Mesendoderm (in vitro differentiated cells): ENCODE data around the gene NASP.
"Not testable (repeated sequence)": the region's sequence is repeated elsewhere in the genome, so short reads cannot be mapped to it uniquely, and the experiment has no call there.

ENCODE experiments used
- DNase-seq: peaks from one replicate; pipeline ENCODE4 v3.0.0; 2013
- H2AK5ac ChIP-seq: 2 replicates; pipeline ENCODE4 v1.6.1; 2013; ENCODE audit warnings: low read length, inconsistent platforms
- H2BK120ac ChIP-seq: 2 replicates; pipeline ENCODE4 v1.6.1; 2013; ENCODE audit warnings: low read depth, mild to moderate bottlenecking, low read length, moderate library complexity, mixed read lengths
- H2BK15ac ChIP-seq: replicated peaks from 2 replicates; pipeline ENCODE4 v1.6.1; 2013; ENCODE audit warnings: low read depth, mild to moderate bottlenecking, moderate library complexity
- H2BK5ac ChIP-seq: 2 replicates; pipeline ENCODE4 v1.6.1; 2013; ENCODE audit warnings: low read length, inconsistent platforms
- H3K18ac ChIP-seq: 2 replicates; pipeline ENCODE4 v1.6.1; 2013; ENCODE audit warnings: mild to moderate bottlenecking, low read length, mixed read lengths
- H3K23ac ChIP-seq: one replicate; pipeline ENCODE4 v1.6.1; 2013; ENCODE audit warnings: low read length
- H3K27ac ChIP-seq: 2 replicates; pipeline ENCODE4 v1.5.1; 2013; ENCODE audit warnings: low read depth, mild to moderate bottlenecking, inconsistent platforms, low read length, moderate library complexity
- H3K27me3 ChIP-seq: 2 replicates; pipeline ENCODE4 v1.6.1; 2013; ENCODE audit warnings: low read length, control low read depth, mild to moderate bottlenecking, inconsistent platforms; ENCODE audit not compliant: insufficient read depth, poor library complexity
- H3K36me3 ChIP-seq: 2 replicates; pipeline ENCODE4 v1.6.1; 2013; ENCODE audit warnings: low read length, inconsistent platforms; ENCODE audit not compliant: control insufficient read depth, insufficient read depth
- H3K4ac ChIP-seq: one replicate; pipeline ENCODE4 v1.6.1; 2013; ENCODE audit warnings: low read depth, mild to moderate bottlenecking, low read length, moderate library complexity
- H3K4me1 ChIP-seq: 2 replicates; pipeline ENCODE4 v1.6.1; 2013; ENCODE audit warnings: low read depth, low read length, inconsistent platforms; ENCODE audit not compliant: control insufficient read depth
- H3K4me2 ChIP-seq: 2 replicates; pipeline ENCODE4 v1.6.1; 2013; ENCODE audit warnings: low read length
- H3K4me3 ChIP-seq: 2 replicates; pipeline ENCODE4 v1.5.1; 2013; ENCODE audit warnings: mild to moderate bottlenecking, low read length
- H3K56ac ChIP-seq: one replicate; pipeline ENCODE4 v1.6.1; 2013; ENCODE audit warnings: low read length
- H3K79me1 ChIP-seq: 2 replicates; pipeline ENCODE4 v1.6.1; 2013; ENCODE audit warnings: low read length, inconsistent platforms
- H3K79me2 ChIP-seq: 2 replicates; pipeline ENCODE4 v1.6.1; 2013; ENCODE audit warnings: mild to moderate bottlenecking, low read length; ENCODE audit not compliant: control insufficient read depth, insufficient read depth
- H3K9ac ChIP-seq: 2 replicates; pipeline ENCODE4 v1.6.1; 2013; ENCODE audit warnings: low read length, inconsistent platforms
- H4K5ac ChIP-seq: one replicate; pipeline ENCODE4 v1.6.1; 2013; ENCODE audit warnings: low read length
- H4K8ac ChIP-seq: one replicate; pipeline ENCODE4 v1.6.1; 2013; ENCODE audit warnings: low read depth, mild to moderate bottlenecking, control low read depth, low read length, moderate library complexity
- WGBS: extraction: QIAGEN DNeasy Blood & Tissue Kit; methylation state at CpG from one replicate; pipeline ENCODE4 v1.1.7; 2013; ENCODE audit warnings: low lambda C conversion rate, missing lambda C conversion rate; ENCODE audit not compliant: insufficient coverage; ENCODE audit errors: extremely low coverage; 5-methylcytosine and 5-hydroxymethylcytosine counted together

The NASP gene

DNA sequence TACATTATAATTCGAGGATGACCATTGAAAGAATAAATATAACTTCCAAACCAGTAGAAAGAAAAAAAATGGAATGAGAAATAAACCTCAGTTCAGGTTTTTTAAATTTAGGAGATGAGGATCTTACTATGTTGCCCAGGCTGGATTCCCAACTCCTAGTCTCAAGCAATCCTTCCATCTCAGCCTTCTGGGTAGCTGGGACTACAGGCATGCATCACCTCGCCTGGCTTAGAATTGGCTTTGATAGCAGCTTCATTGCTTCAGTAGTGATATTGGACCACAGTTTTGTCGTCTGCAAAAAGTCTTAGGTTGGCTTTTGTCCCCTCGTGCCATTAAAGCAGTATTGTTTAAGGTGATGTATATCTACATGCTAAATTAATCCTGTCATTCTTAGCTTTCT is 2.9 kb downstream of the NASP start:
- no peaks in the 10 kb centered on the region for H3K27me3 ChIP-seq
- no peak overlapping the region for H3K18ac ChIP-seq
- H3K23ac ChIP-seq: no peak overlapping the region
- no peak overlapping the region for H3K27ac ChIP-seq
- no peak overlapping the region for H4K5ac ChIP-seq
- H3K4ac ChIP-seq: no peak overlapping the region
- no peaks in the 10 kb centered on the region for H3K4me1 ChIP-seq
- no peak for DNase-seq
- H3K9ac ChIP-seq: no peak overlapping the region
- H4K8ac ChIP-seq: no peak overlapping the region
- no peak overlapping the region for H3K56ac ChIP-seq
- no peak overlapping the region for H2BK5ac ChIP-seq
- peaks cover 71% of the 10 kb centered on the region for H3K79me2 ChIP-seq
- H3K79me1 ChIP-seq: no peaks in the 10 kb centered on the region
- H2BK120ac ChIP-seq: no peak overlapping the region
- no peak overlapping the region for H3K4me2 ChIP-seq
- no peak overlapping the region for H2BK15ac ChIP-seq
- H3K4me3 ChIP-seq: no peak overlapping the region
- WGBS: no CpG with 5 or more reads among the region's 4 CpGs
- no peak overlapping the region for H2AK5ac ChIP-seq
- no peaks in the 10 kb centered on the region for H3K36me3 ChIP-seq

DNA sequence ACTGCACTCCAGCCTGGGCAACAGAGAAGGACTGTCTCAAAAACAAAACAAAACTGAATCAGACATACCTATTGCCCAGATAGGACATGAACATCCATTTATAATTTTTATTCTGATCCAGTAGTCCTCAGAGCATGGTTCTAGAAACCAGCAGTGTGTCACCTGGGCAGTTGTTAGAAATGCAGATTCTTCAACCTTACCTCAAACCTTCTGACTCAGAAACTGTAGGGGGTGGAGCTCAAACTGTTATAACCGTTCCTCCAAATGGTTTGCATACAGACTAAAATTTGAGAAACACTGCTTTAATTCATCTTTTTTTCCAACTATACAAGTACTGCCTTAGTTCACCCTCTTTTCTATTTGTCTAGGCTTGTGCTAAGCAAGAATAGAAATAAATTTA is 6.0 kb downstream of the NASP start:
- no peak overlapping the region for H3K56ac ChIP-seq
- H3K4ac ChIP-seq: no peak overlapping the region
- WGBS: no CpG with 5 or more reads among the region's 1 CpG
- H3K23ac ChIP-seq: no peak overlapping the region
- H3K79me1 ChIP-seq: no peaks in the 10 kb centered on the region
- H2BK5ac ChIP-seq: no peak overlapping the region
- no peaks in the 10 kb centered on the region for H3K4me1 ChIP-seq
- H2BK120ac ChIP-seq: no peak overlapping the region
- no peak overlapping the region for H4K8ac ChIP-seq
- no peak overlapping the region for H4K5ac ChIP-seq
- no peak overlapping the region for H3K18ac ChIP-seq
- no peaks in the 10 kb centered on the region for H3K27me3 ChIP-seq
- H3K9ac ChIP-seq: no peak overlapping the region
- H2BK15ac ChIP-seq: no peak overlapping the region
- no peak overlapping the region for H3K4me2 ChIP-seq
- DNase-seq: no peak
- no peak overlapping the region for H3K27ac ChIP-seq
- peaks cover 86% of the 10 kb centered on the region for H3K79me2 ChIP-seq
- H3K36me3 ChIP-seq: peaks cover 7% of the 10 kb centered on the region
- H3K4me3 ChIP-seq: no peak overlapping the region
- H2AK5ac ChIP-seq: no peak overlapping the region

DNA sequence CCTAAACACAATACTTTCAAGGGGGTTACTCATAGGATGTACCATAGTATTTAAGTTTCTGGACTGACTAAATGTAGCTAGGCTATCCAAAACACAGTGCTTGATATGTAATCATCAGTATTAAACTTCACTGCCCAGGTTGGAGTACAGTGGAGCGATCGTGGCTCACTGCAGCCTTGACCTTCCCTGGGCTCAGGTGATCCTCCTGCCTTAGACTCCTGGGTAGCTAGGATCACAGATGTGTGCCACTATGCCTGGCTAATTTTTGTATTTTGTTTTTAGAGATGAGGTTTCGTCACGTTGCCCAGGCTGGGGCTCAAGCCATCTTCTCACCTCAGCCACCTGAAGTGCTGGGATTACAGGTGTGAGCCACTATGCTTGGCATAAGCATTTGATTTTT is 10.6 kb downstream of the NASP start:
- H4K8ac ChIP-seq: no peak overlapping the region
- peaks cover 78% of the 10 kb centered on the region for H3K79me2 ChIP-seq
- no peak overlapping the region for H2AK5ac ChIP-seq
- no peak overlapping the region for H2BK5ac ChIP-seq
- DNase-seq: no peak
- no peak overlapping the region for H3K4me3 ChIP-seq
- peaks cover 10% of the 10 kb centered on the region for H3K36me3 ChIP-seq
- H3K27me3 ChIP-seq: no peaks in the 10 kb centered on the region
- no peak overlapping the region for H3K4me2 ChIP-seq
- H2BK15ac ChIP-seq: no peak overlapping the region
- no peak overlapping the region for H3K9ac ChIP-seq
- H3K23ac ChIP-seq: no peak overlapping the region
- H2BK120ac ChIP-seq: no peak overlapping the region
- no peak overlapping the region for H3K18ac ChIP-seq
- H3K4ac ChIP-seq: no peak overlapping the region
- no CpG with 5 or more reads among the region's 4 CpGs for WGBS
- no peak overlapping the region for H3K27ac ChIP-seq
- no peak overlapping the region for H4K5ac ChIP-seq
- H3K4me1 ChIP-seq: no peaks in the 10 kb centered on the region
- H3K79me1 ChIP-seq: peaks cover 2% of the 10 kb centered on the region
- no peak overlapping the region for H3K56ac ChIP-seq

DNA sequence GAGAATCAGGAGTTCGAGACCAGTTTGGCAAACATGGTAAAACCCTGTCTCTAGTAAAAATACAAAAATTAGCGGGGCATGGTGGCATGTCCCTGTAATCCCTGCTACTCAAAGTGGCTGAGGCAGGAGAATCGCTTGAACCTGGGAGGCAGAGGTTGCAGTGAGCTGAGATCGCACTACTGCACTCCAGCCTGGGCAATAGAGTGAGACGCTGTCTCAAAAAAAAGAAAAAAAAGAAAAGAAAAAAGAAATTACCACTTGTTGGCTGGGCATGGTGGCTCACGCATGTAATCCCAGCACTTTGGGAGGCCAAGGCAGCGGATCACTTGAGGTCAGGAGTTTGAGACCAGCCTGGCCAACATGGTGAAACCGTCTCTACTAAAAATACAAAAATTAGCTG is 12.9 kb downstream of the NASP start:
- not testable (repeated sequence) for H4K8ac ChIP-seq, H3K9ac ChIP-seq, H3K79me1 ChIP-seq, H2BK5ac ChIP-seq, H3K4me1 ChIP-seq, H3K4me2 ChIP-seq, H3K23ac ChIP-seq, H4K5ac ChIP-seq, H3K27me3 ChIP-seq, H3K18ac ChIP-seq, H3K56ac ChIP-seq, H3K27ac ChIP-seq, H3K36me3 ChIP-seq, H2BK120ac ChIP-seq, DNase-seq, H3K4ac ChIP-seq, H2BK15ac ChIP-seq, H2AK5ac ChIP-seq, H3K4me3 ChIP-seq
- peaks cover 68% of the 10 kb centered on the region for H3K79me2 ChIP-seq
- no CpG with 5 or more reads among the region's 8 CpGs for WGBS

DNA sequence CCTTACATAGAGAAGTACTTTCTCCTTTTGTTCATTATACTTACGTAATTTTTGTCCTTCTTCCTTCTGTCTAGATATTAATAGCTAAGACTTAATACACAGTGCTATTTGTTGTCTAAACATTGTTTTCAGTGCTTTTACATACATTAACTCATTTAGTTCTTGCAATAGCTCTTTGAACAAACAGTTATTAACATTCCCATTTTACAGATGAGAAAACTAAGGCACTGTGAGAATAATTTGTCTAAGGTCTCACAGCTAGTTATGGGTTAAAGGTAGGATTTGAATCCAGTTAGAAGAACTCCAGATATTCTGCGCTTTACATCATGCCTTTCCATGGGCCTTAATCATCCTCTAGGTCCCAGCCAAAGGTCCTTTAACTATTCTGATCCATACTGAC is 20.4 kb downstream of the NASP start:
- Histone ChIP-seq H2BK120ac (no peak overlapping the region), H2AK5ac (no peak overlapping the region), H3K18ac (no peak overlapping the region), H3K27me3 (no peaks in the 10 kb centered on the region), H3K4me1 (no peaks in the 10 kb centered on the region), H3K4me3 (no peak overlapping the region), H3K27ac (no peak overlapping the region), H3K79me1 (peaks cover 13% of the 10 kb centered on the region), H2BK15ac (no peak overlapping the region), H3K4me2 (no peak overlapping the region), H3K36me3 (peaks cover 11% of the 10 kb centered on the region), H3K79me2 (peaks cover 44% of the 10 kb centered on the region), H3K56ac (no peak overlapping the region), H3K4ac (no peak overlapping the region), H2BK5ac (no peak overlapping the region), H4K8ac (no peak overlapping the region), H4K5ac (no peak overlapping the region), H3K9ac (no peak overlapping the region), H3K23ac (no peak overlapping the region)
- WGBS: no CpG with 5 or more reads among the region's 2 CpGs
- no peak for DNase-seq

DNA sequence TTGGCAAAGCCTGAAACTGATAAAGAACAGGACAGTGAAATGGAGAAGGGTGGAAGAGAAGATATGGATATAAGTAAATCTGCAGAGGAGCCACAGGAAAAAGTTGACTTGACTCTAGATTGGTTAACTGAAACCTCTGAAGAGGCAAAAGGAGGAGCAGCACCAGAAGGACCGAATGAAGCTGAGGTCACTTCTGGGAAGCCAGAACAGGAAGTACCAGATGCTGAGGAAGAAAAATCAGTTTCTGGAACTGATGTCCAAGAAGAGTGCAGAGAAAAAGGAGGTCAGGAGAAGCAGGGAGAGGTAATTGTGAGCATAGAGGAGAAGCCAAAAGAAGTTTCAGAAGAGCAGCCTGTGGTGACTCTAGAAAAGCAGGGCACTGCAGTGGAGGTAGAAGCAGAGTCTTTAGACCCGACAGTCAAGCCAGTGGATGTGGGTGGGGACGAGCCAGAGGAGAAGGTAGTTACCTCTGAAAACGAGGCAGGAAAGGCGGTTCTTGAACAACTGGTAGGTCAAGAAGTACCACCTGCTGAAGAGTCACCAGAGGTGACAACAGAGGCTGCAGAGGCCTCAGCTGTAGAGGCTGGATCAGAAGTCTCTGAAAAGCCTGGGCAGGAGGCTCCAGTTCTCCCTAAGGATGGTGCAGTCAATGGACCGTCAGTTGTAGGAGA is 23.7 kb downstream of the NASP start:
- Histone ChIP-seq H3K27me3 (no peaks in the 10 kb centered on the region), H3K56ac (no peak overlapping the region), H3K18ac (no peak overlapping the region), H3K9ac (no peak overlapping the region), H3K36me3 (peaks cover 11% of the 10 kb centered on the region), H3K4me3 (no peak overlapping the region), H2AK5ac (no peak overlapping the region), H3K79me2 (peaks cover 35% of the 10 kb centered on the region), H4K8ac (no peak overlapping the region), H3K27ac (no peak overlapping the region), H3K23ac (no peak overlapping the region), H2BK120ac (no peak overlapping the region), H2BK15ac (no peak overlapping the region), H3K4me1 (no peaks in the 10 kb centered on the region), H4K5ac (no peak overlapping the region), H3K4me2 (no peak overlapping the region), H2BK5ac (no peak overlapping the region), H3K79me1 (peaks cover 17% of the 10 kb centered on the region), H3K4ac (no peak overlapping the region)
- DNase-seq: no peak
- no CpG with 5 or more reads among the region's 6 CpGs for WGBS
